NT2/D1 (cell line): ENCODE measurements around the gene NEK1.

ENCODE experiments used
- SUZ12 ChIP-seq: IDR thresholded peaks from 2 replicates; pipeline ENCODE4 v1.6.1; 2011; ENCODE audit not compliant: insufficient read length, insufficient read depth; ENCODE audit errors: extremely low read depth
- YY1 ChIP-seq: IDR thresholded peaks from 2 replicates; pipeline ENCODE4 v1.6.1; 2011; ENCODE audit not compliant: insufficient read length, insufficient read depth
- ZNF274 ChIP-seq: IDR thresholded peaks from 2 replicates; pipeline ENCODE4 v1.6.1; 2011; ENCODE audit warnings: mild to moderate bottlenecking, low read depth, low read length

DNA sequence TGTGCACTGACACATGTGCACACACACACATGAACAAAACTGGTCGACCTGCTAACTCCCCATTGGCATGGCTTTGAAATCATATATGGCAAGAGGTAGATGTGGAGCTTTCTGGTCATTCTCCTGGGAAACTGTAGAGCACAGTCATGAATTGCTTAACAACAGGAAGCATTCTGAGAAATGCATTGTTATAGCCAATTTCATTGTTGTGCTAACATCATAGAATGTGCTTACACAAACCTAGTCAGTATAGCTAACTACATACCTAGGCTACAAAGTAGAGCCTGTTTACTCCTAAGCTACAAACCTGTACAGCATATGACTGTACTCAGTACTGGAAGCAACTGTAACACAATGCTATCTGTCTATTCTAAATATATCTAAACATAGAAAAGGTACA is 207.4 kb downstream of the NEK1 start:
- TF ChIP-seq ZNF274 (no peak), SUZ12 (no peak), YY1 (no peak)
